ENCODE results near the gene POLL. TPM values are rescaled to one million over a fixed set of nuclear protein-coding genes. Genes with fewer than 3 reads are reported as not detected.

The POLL gene
- polyA plus RNA-seq, 2 of the 4 experiments (the other 2 are of a cell fraction) = 13.3 to 16.7 TPM

GRCh38 chr10:101550965-101551364 lies 37.1 kb downstream of the POLL start (continued):
- TF ChIP-seq HES2 (IDR thresholded peaks at IDR 0.05) (no peak), RFX5 (IDR thresholded peaks at IDR 0.05) (no peak), TP53 (CRISPR knock-in tag; IDR thresholded peaks at IDR 0.05) (no peak), MYC (IDR thresholded peaks at IDR 0.05; ENCODE audit: borderline replicate concordance, low read length) (no peak), ZSCAN20 (CRISPR knock-in tag; IDR thresholded peaks at IDR 0.05) (no peak), GATA3 (IDR thresholded peaks at IDR 0.05; ENCODE audit: borderline replicate concordance) (no peak), HEYL (CRISPR knock-in tag; IDR thresholded peaks at IDR 0.05) (no peak), JUNB (IDR thresholded peaks at IDR 0.05) (no peak), MAZ (IDR thresholded peaks at IDR 0.05; ENCODE audit: borderline replicate concordance, low read depth, low read length) (no peak), FOSB (CRISPR knock-in tag; IDR thresholded peaks at IDR 0.05) (no peak), CBX2 (IDR thresholded peaks at IDR 0.05; ENCODE audit: borderline replicate concordance, low read depth) (no peak)

GRCh38 chr10:101545898-101546297 lies 42.2 kb downstream of the POLL start:
- Histone ChIP-seq H3K4me2 (no peak overlapping the region), H3K9me3 (no peaks in the 10 kb centered on the region), H3K4me1 (no peaks in the 10 kb centered on the region), H3K4me3 (no peak overlapping the region), H3K27ac (no peak overlapping the region)
- ChIA-PET CTCF (interaction anchor here (1.2 to 2.3 kb wide), 6 partner anchors 9 to 384 kb away, joined by 3 to 7 read pairs (median 5); no protein-coding TSS in a partner anchor), POLR2A (no interaction called here)
- FAIRE-seq (no peak), DNase-seq (ENCODE audit: low read depth in 1 of 2, low spot score in 1 of 2) (no peak), ATAC-seq (no peak)
- TF ChIP-seq ZC3H11A (IDR thresholded peaks at IDR 0.05) = no peak
- no peak for TF ChIP-seq HDAC2 (IDR thresholded peaks at IDR 0.05)
- no peak for TF ChIP-seq CHD2 (IDR thresholded peaks at IDR 0.05; ENCODE audit: low read length, partially characterized antibody)
- TF ChIP-seq EHF (CRISPR knock-in tag; IDR thresholded peaks at IDR 0.05) = no peak
- no peak for TF ChIP-seq CHD4 (IDR thresholded peaks at IDR 0.05; ENCODE audit: borderline replicate concordance)
- no peak for TF ChIP-seq MAZ (IDR thresholded peaks at IDR 0.05; ENCODE audit: borderline replicate concordance, low read depth, low read length)
- no peak for TF ChIP-seq HOXB13 (CRISPR knock-in tag; IDR thresholded peaks at IDR 0.05; ENCODE audit: low read depth)
- TF ChIP-seq HMGXB4 (CRISPR knock-in tag; IDR thresholded peaks at IDR 0.05; ENCODE audit: borderline replicate concordance) = no peak
- TF ChIP-seq MYC (IDR thresholded peaks at IDR 0.05; ENCODE audit: borderline replicate concordance, low read length) = no peak
- TF ChIP-seq E2F6 (IDR thresholded peaks at IDR 0.05; ENCODE audit: borderline replicate concordance, low read depth) = no peak
- no peak for TF ChIP-seq POLR2A (IDR thresholded peaks at IDR 0.05; ENCODE audit: low read length)
- no peak for TF ChIP-seq HOXA7 (CRISPR knock-in tag; IDR thresholded peaks at IDR 0.05)
- no peak for TF ChIP-seq NR3C1 (IDR thresholded peaks at IDR 0.05)
- no peak for TF ChIP-seq JUN (IDR thresholded peaks at IDR 0.05)
- TF ChIP-seq CBX2 (IDR thresholded peaks at IDR 0.05; ENCODE audit: borderline replicate concordance, low read depth) = no peak
- TF ChIP-seq ZNF302 (CRISPR knock-in tag; IDR thresholded peaks at IDR 0.05) = no peak
- TF ChIP-seq SREBF2 (IDR thresholded peaks at IDR 0.05) = no peak
- no peak for TF ChIP-seq MAFK (IDR thresholded peaks at IDR 0.05; ENCODE audit: partially characterized antibody)
- no peak for TF ChIP-seq JUNB (IDR thresholded peaks at IDR 0.05)

GRCh38 chr10:101538446-101538845 lies 49.6 kb downstream of the POLL start:
- no peak for FAIRE-seq
- H3K4me3 ChIP-seq = no peak overlapping the region
- no peaks in the 10 kb centered on the region for H3K9me3 ChIP-seq
- ATAC-seq = no peak
- POLR2A ChIA-PET = no interaction called here
- 69% methylated on average over 2 of the region's 2 CpGs for WGBS (ENCODE audit: missing lambda C conversion rate)
- no peaks in the 10 kb centered on the region for H3K4me1 ChIP-seq
- no peak overlapping the region for H3K4me2 ChIP-seq
- H3K27ac ChIP-seq = no peak overlapping the region
- TF ChIP-seq CBX2 (IDR thresholded peaks at IDR 0.05; ENCODE audit: borderline replicate concordance, low read depth) (no peak), POLR2AphosphoS2 (conservative IDR thresholded peaks at IDR 0.05; ENCODE audit: low read length) (no peak), NFE2L2 (conservative IDR thresholded peaks at IDR 0.05; ENCODE audit: low read length) (no peak), HOXA7 (CRISPR knock-in tag; IDR thresholded peaks at IDR 0.05) (no peak), TP53 (CRISPR knock-in tag; IDR thresholded peaks at IDR 0.05) (no peak), RAD21 (conservative IDR thresholded peaks at IDR 0.05 in 1 of 2, IDR thresholded peaks at IDR 0.05 in 1 of 2) (no peak), SREBF2 (IDR thresholded peaks at IDR 0.05) (no peak), EP300 (IDR thresholded peaks at IDR 0.05) (no peak), NPAS2 (CRISPR knock-in tag; IDR thresholded peaks at IDR 0.05; ENCODE audit: borderline replicate concordance) (no peak), POLR2A (IDR thresholded peaks at IDR 0.05; ENCODE audit: low read length) (no peak), FOXS1 (CRISPR knock-in tag; IDR thresholded peaks at IDR 0.05) (no peak), EHMT2 (IDR thresholded peaks at IDR 0.05; ENCODE audit: low read depth) (no peak), BCL3 (IDR thresholded peaks at IDR 0.05) (no peak), ZC3H11A (IDR thresholded peaks at IDR 0.05) (no peak), JUN (IDR thresholded peaks at IDR 0.05) (no peak), MAZ (IDR thresholded peaks at IDR 0.05; ENCODE audit: borderline replicate concordance, low read depth, low read length) (no peak)
- DNase-seq (ENCODE audit: low read depth in 1 of 2, low spot score in 1 of 2) = no peak
- CTCF ChIA-PET = interaction anchor here (0.7 to 1.5 kb wide), 4 partner anchors 13 to 71 kb away, joined by 3 to 5 read pairs (median 4); no protein-coding TSS in a partner anchor
